PC-9 (cell line): Measurements from ENCODE around the gene ABCE1. TPM values are rescaled to one million over a fixed set of nuclear protein-coding genes. Genes with fewer than 3 reads are reported as not detected.
A peak's percentile ranks its signal among the peaks of the same experiment; 100 is the strongest.

Source experiments
- BruUV-seq: library from RNA; stranded (reverse); fragments of 400-500 nt; replicated peaks from 2 replicates; lab custom pipeline; 2021; lab: Mats Ljungman, UMichigan
- CTCF ChIA-PET: fragments of 300-600 bp; sonication (Branson Sonifier 250); formaldehyde crosslinking; loops from one replicate; lab custom pipeline; 2022; ENCODE audit warnings: antibody characterized with exemption; lab: Charles Lee
- POLR2A ChIA-PET: fragments of 300-600 bp; sonication (Branson Sonifier 250); formaldehyde crosslinking; loops from one replicate; lab custom pipeline; 2022; ENCODE audit warnings: antibody characterized with exemption; ENCODE audit not compliant: unreplicated experiment; lab: Charles Lee
- DNase-seq, 2 experiments: peaks; one replicate each; pipeline versions ENCODE4 v3.0.0 to v3.0.0-alpha.2; 2015 to 2022; ENCODE audit warnings: mixed read lengths in 1 of 2
- H2AFZ ChIP-seq: fragments of 200-600 bp; sonication (generic); 2 replicates; pipeline ENCODE4 v1.8.1; 2017; ENCODE audit warnings: antibody characterized with exemption
- H3F3A ChIP-seq: fragments of 200-600 bp; sonication (generic); 2 replicates; pipeline ENCODE4 v1.8.1; 2017; ENCODE audit warnings: antibody characterized with exemption, mild to moderate bottlenecking, low read depth; ENCODE audit not compliant: insufficient read depth
- H3K27ac ChIP-seq: fragments of 200-600 bp; sonication (generic); 2 replicates; pipeline ENCODE4 v1.6.1; 2016; ENCODE audit warnings: mixed run types
- H3K27me3 ChIP-seq: fragments of 200-600 bp; sonication (generic); 2 replicates; pipeline ENCODE4 v1.6.1; 2016; ENCODE audit warnings: low read depth, mixed run types; ENCODE audit not compliant: insufficient read depth
- H3K36me3 ChIP-seq: fragments of 200-600 bp; sonication (generic); 2 replicates; pipeline ENCODE4 v1.6.1; 2016; ENCODE audit warnings: low read depth, mixed run types
- H3K4me1 ChIP-seq: fragments of 200-600 bp; sonication (generic); replicated peaks from 2 replicates; pipeline ENCODE4 v1.6.1; 2016; ENCODE audit warnings: mixed run types; ENCODE audit not compliant: insufficient read depth
- H3K4me2 ChIP-seq: fragments of 200-600 bp; sonication (generic); 2 replicates; pipeline ENCODE4 v1.6.1; 2017; ENCODE audit warnings: mixed run types
- H3K4me3 ChIP-seq: fragments of 200-600 bp; sonication (generic); 2 replicates; pipeline ENCODE4 v1.6.1; 2016; ENCODE audit warnings: mixed run types
- H3K79me2 ChIP-seq: fragments of 200-600 bp; sonication (generic); 2 replicates; pipeline ENCODE4 v1.6.1; 2017; ENCODE audit warnings: low read depth, mixed run types
- H3K9me2 ChIP-seq: fragments of 200-600 bp; sonication (generic); 2 replicates; pipeline ENCODE4 v1.8.1; 2017; ENCODE audit warnings: mild to moderate bottlenecking; ENCODE audit not compliant: insufficient read depth
- H3K9me3 ChIP-seq: fragments of 200-600 bp; sonication (generic); 2 replicates; pipeline ENCODE4 v1.8.1; 2016; ENCODE audit warnings: low read depth; ENCODE audit not compliant: insufficient read depth
- H4K20me1 ChIP-seq: fragments of 200-600 bp; sonication (generic); 2 replicates; pipeline ENCODE4 v1.8.1; 2017; ENCODE audit not compliant: insufficient read depth
- CTCF ChIP-seq: fragments of 200-600 bp; sonication (generic); conservative IDR thresholded peaks from 2 replicates; pipeline ENCODE4 v1.6.1; 2017; ENCODE audit warnings: mixed run types, antibody characterized with exemption, mild to moderate bottlenecking, moderate library complexity
- EZH2 ChIP-seq: fragments of 200-600 bp; sonication (generic); IDR thresholded peaks from 2 replicates; pipeline ENCODE4 v1.8.0; 2017; ENCODE audit warnings: antibody characterized with exemption, low read depth
- intact Hi-C: fragments of 100-400 bp; cut with micrococcal nuclease; formaldehyde crosslinking; loops from one replicate; pipeline ENCODE4 v1.10.0; 2022; ENCODE audit not compliant: unreplicated experiment
- total RNA-seq: library from RNA; stranded (reverse); gene quantifications from 2 replicates; pipeline ENCODE4 v1.2.3, GENCODE V29; 2021

The ABCE1 gene
- total RNA-seq, 1 experiment from 2014 or later, result 60.6 TPM

DNA sequence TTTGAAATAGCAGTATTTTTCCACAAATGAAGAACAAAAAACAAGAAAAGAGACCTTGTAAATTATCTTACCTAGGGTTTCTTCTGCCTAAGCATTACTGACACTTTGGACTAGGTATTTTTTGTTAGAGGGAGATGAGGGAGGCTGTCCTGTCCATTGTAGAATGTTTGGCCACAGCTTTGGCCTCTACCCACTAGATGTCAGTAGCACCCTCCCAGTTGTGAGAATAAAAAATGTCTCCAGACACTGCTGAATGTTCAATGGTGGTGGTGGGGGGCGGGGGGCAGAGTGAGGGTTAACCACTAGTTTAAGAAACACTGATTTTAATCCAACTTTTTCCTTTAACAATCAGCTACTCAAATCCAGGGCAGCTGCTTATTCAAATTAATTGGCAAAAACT lies 56.5 kb downstream of the ABCE1 start:
- peaks cover 27% of the 10 kb centered on the region for H3K36me3 ChIP-seq
- intact Hi-C loops, result loop anchor here (1.0 to 10.0 kb wide), 5 partner anchors 50 to 462 kb away; no protein-coding TSS in a partner anchor
- peaks cover 5% of the 10 kb centered on the region; the same call in 1 of the 2 replicates for H3K79me2 ChIP-seq
- H3K4me3 ChIP-seq, result no peak overlapping the region
- POLR2A ChIA-PET, result no interaction called here
- no peak overlapping the region for H3K4me2 ChIP-seq
- no peak overlapping the region for H3K27ac ChIP-seq
- no peak for DNase-seq
- H3F3A ChIP-seq, result no peaks in the 10 kb centered on the region
- BruUV-seq, result no TSS peak
- H3K9me3 ChIP-seq, result no peaks in the 10 kb centered on the region
- no peaks in the 10 kb centered on the region for H3K27me3 ChIP-seq
- TF ChIP-seq EZH2 (no peak), CTCF (0 out of 2 replicates have a peak, but pooled peaks have one; percentile 31)
- no peaks in the 10 kb centered on the region for H3K4me1 ChIP-seq
- CTCF ChIA-PET, result no interaction called here
- no peak overlapping the region for H2AFZ ChIP-seq
- H4K20me1 ChIP-seq, result no peaks in the 10 kb centered on the region; the same call in none of the 2 replicates
- H3K9me2 ChIP-seq, result no peaks in the 10 kb centered on the region

GRCh38 chr4:145155268-145155870 lies 57.3 kb downstream of the ABCE1 start:
- POLR2A ChIA-PET, result no interaction called here

DNA sequence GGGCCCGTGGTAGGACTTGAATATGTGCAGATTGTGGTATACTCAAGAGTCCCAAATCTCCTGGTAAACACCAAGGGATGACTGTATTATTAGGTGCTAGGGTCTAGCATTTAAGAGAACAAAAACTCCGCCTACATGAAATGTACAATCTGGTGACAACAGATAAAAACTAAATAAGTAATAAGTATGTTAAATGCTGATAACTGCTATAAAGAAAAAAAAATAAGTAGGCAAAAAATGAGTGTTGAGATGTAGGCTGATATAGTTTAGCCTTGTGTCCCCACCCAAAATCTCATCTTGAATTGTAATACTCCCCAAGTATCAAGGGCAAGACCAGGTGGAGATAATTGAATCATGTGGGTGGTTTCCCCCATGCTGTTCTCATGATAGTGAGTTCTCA lies 58.9 kb downstream of the ABCE1 start:
- no peaks in the 10 kb centered on the region for H3F3A ChIP-seq
- no peaks in the 10 kb centered on the region for H3K9me2 ChIP-seq
- H2AFZ ChIP-seq, result no peak overlapping the region
- peaks cover 5% of the 10 kb centered on the region; the same call in 1 of the 2 replicates for H3K79me2 ChIP-seq
- no peak for DNase-seq
- BruUV-seq, result no TSS peak
- intact Hi-C loops, result loop anchor here (10.0 kb wide), 2 partner anchors 52 to 58 kb away; no protein-coding TSS in a partner anchor
- TF ChIP-seq CTCF (no peak), EZH2 (no peak)
- ChIA-PET CTCF (no interaction called here), POLR2A (no interaction called here)
- H3K27ac ChIP-seq, result no peak overlapping the region
- H3K4me3 ChIP-seq, result no peak overlapping the region
- no peaks in the 10 kb centered on the region for H3K9me3 ChIP-seq
- no peaks in the 10 kb centered on the region; the same call in none of the 2 replicates for H4K20me1 ChIP-seq
- no peak overlapping the region for H3K4me2 ChIP-seq
- no peaks in the 10 kb centered on the region for H3K4me1 ChIP-seq
- no peaks in the 10 kb centered on the region for H3K27me3 ChIP-seq
- peaks cover 19% of the 10 kb centered on the region for H3K36me3 ChIP-seq

More at GRCh38 chr4:145155268-145155870, 57.3 kb downstream of the ABCE1 start:
- TF ChIP-seq EZH2 (no peak), CTCF (no peak)
- BruUV-seq, result no TSS peak
- no peaks in the 10 kb centered on the region for H3K9me2 ChIP-seq
- H3K79me2 ChIP-seq, result peaks cover 5% of the 10 kb centered on the region; the same call in 1 of the 2 replicates
- no peaks in the 10 kb centered on the region for H3K27me3 ChIP-seq
- H3K27ac ChIP-seq, result no peak overlapping the region
- intact Hi-C loops, result loop anchor here (2.0 to 10.0 kb wide), 4 partner anchors 51 to 461 kb away; no protein-coding TSS in a partner anchor
- no peaks in the 10 kb centered on the region for H3F3A ChIP-seq
- no peak overlapping the region for H2AFZ ChIP-seq
- DNase-seq, result no peak
- CTCF ChIA-PET, result no interaction called here
- H3K4me3 ChIP-seq, result no peak overlapping the region
- peaks cover 26% of the 10 kb centered on the region for H3K36me3 ChIP-seq
- H4K20me1 ChIP-seq, result no peaks in the 10 kb centered on the region; the same call in none of the 2 replicates
- H3K9me3 ChIP-seq, result no peaks in the 10 kb centered on the region
- H3K4me2 ChIP-seq, result no peak overlapping the region
- H3K4me1 ChIP-seq, result no peaks in the 10 kb centered on the region
